HG03139 (cell line): Measurements from ENCODE around the gene SYNDIG1.

Experiments used
- ATAC-seq: cut with Tn5 transposase; IDR thresholded peaks from one replicate; pipeline ENCODE4 v1.9.1; 2021; ENCODE audit not compliant: unreplicated experiment

Gene SYNDIG1

GRCh38 chr20:24560571-24561491, 91.4 kb downstream of the SYNDIG1 start:
- ATAC-seq = no peak

- ATAC-seq = no peak
Observed at GRCh38 chr20:24565835-24566351, 96.5 kb downstream of the SYNDIG1 start.

GRCh38 chr20:24566656-24567055, 97.2 kb downstream of the SYNDIG1 start:
- no peak for ATAC-seq

- no peak for ATAC-seq
Observed at GRCh38 chr20:24567508-24567907, 98.1 kb downstream of the SYNDIG1 start.

- no peak for ATAC-seq
Observed at GRCh38 chr20:24568842-24569241, 99.4 kb downstream of the SYNDIG1 start.

GRCh38 chr20:24571159-24571558, 101.7 kb downstream of the SYNDIG1 start:
- ATAC-seq = no peak

DNA sequence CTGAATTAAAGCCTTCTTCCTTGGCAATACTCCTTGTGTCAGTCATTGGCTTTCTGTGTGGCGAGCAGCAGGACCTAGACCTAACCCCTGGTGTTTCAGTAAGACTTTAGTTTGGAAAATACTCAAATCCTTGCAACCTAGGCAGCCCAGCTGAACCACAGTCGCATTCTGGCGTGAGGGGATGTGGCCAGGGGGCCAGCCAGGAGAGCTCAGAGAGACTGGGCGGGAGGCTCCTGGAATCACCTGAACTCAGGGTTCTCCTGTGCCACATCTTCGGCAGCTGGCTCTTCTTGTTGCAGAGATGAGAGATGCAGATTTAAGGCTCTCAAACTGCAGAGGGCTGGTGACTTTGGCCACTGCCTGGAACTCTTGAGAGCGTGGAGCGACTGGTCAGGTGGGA, 102.7 kb downstream of the SYNDIG1 start:
- no peak for ATAC-seq

DNA sequence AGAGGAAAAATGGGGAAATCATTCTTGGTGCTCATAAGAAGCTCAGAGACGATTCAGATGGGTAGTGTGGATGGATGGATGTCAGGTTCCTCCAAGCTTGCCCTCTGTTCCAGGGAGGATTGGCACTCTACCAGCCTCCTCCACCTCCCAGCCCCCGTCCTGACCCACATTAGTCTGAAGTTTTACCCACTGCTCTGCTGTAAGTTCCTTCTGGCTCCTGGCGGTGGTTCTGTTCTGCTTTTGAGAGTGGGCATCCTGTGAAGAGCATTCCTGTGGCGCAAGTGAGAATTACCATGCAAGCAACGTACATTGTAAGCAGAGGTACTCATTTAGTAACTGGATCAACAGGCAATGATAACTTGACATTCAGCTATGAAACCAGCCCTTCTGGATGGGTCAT, 103.4 kb downstream of the SYNDIG1 start:
- no peak for ATAC-seq

- no peak for ATAC-seq
Observed at GRCh38 chr20:24573557-24573956, 104.1 kb downstream of the SYNDIG1 start.

DNA sequence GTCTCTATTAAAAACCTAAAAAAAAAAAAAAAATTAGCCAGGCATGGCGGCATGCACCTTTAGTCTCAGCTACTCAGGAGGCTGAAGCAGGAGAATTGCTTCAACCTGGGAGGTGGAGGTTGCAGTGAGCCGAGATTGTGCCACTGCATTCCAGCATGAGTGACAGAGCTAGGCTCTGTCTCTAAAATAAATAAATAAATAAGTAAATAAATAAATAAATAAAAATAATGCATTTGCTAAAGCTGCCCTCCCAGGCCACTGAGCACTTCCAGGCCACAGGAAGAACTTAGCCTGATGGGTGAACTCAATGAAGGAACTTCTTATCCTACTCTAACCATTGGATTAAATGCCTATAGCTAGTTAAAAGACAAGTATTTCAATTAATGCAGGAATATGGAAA, 104.9 kb downstream of the SYNDIG1 start:
- no peak for ATAC-seq

GRCh38 chr20:24574797-24575196, 105.4 kb downstream of the SYNDIG1 start:
- no peak for ATAC-seq

- no peak for ATAC-seq
Observed at GRCh38 chr20:24575811-24576210, 106.4 kb downstream of the SYNDIG1 start.

DNA sequence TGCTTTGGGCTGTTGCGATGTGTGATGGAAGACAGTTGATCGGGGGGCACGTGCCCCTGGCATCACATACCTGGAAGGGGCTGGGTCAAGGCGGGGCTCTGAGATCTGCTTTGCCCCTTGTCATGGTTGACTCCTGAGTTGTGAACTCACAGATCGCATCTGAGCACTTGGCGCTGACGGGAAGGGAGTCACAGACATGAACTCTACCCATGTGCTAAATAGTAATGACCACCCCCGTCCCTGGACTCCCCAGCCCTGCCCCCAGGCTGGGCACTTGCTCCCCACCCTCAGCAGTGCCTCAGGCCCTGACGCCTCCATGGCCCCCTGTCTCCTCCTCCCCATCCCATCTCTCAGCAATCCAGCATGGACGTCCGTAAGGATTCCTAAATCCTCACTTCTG, 107.0 kb downstream of the SYNDIG1 start:
- no peak for ATAC-seq

DNA sequence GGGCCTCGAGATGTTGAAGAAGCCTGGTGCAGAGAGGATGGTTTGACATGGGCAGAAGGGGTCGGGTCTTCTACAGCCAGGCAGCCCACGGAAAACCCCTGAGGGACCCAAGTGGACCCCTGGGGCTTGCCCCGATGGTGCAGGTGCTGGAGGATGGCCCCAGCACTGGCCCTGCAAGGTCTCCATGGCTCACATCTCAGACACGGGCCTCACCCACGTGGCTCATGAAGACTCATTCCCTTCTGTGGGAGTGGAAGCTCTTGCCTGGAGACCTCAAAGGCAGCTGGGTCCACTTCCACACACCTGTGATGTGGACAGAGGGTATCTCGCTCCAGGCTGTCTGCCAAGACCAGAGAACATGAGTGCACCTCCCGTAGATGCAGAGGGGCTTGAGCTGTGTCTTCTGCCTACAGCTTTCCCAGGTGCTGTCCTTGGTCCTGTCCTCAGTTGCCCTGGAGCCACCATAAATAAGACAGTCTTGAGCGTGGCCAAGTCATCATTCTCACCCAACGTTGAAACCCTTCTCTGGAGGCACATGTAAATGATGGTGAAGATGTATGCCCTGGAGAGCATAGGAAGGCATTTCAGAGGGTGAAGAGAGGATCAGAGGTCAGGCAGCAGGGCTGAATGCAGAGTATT, 108.0 kb downstream of the SYNDIG1 start:
- ATAC-seq = no peak

GRCh38 chr20:24578567-24579415, 109.4 kb downstream of the SYNDIG1 start:
- ATAC-seq = no peak

DNA sequence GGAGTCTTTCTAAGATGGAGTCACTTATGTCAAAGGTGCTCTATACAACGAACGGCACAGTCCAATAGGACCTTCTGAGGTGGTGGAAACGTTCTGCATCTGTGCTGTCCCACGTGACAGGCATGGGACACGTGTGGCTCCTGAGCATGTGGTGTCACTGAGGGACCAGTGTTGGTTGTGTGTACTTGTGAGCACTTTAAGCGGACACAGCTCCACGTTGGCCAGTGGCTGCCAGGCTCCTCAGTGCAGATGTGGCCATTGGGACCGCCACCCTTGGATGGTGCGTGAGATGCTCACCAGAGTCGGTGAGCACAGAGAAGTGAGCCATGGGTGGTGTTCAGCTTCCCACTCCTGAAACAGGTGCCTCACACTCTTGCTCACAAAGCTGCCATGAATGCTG, 110.0 kb downstream of the SYNDIG1 start:
- no peak for ATAC-seq

GRCh38 chr20:24580006-24580405, 110.6 kb downstream of the SYNDIG1 start:
- ATAC-seq = no peak

GRCh38 chr20:24580855-24581254, 111.4 kb downstream of the SYNDIG1 start:
- ATAC-seq = no peak

DNA sequence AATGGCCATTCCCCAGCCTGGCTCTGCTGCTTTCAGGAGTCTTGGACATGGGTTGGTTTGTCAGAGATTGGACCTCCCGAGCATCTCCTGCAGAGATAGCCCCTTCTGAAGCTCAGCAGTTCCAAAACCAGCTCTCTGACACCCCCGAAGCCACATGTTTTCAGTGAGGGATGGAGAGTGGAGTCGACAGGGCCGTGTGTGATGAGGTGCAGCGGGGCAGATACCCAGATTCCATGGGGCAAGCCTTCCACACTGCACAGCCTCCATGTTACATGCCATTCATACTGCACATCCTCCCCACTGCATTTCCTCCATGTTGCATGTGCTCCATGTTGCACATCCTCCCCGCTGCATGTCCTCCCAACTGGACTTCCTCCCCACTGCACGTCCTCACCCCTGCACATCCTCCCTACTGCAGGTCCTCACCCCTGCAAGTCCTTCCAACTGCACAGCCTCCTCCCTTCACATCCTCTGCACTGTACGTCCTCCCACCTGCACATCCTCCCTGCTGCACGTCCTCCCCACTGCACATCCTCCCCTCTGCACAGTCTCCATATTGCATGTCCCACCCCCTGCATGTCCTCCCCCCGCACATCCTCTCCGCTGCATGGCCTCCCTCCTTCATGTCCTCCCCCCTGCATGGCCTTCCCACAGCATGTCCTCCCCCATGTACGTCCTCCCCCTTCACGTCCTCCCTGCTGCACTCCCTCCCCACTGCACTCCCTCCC, 112.2 kb downstream of the SYNDIG1 start:
- ATAC-seq = no peak

DNA sequence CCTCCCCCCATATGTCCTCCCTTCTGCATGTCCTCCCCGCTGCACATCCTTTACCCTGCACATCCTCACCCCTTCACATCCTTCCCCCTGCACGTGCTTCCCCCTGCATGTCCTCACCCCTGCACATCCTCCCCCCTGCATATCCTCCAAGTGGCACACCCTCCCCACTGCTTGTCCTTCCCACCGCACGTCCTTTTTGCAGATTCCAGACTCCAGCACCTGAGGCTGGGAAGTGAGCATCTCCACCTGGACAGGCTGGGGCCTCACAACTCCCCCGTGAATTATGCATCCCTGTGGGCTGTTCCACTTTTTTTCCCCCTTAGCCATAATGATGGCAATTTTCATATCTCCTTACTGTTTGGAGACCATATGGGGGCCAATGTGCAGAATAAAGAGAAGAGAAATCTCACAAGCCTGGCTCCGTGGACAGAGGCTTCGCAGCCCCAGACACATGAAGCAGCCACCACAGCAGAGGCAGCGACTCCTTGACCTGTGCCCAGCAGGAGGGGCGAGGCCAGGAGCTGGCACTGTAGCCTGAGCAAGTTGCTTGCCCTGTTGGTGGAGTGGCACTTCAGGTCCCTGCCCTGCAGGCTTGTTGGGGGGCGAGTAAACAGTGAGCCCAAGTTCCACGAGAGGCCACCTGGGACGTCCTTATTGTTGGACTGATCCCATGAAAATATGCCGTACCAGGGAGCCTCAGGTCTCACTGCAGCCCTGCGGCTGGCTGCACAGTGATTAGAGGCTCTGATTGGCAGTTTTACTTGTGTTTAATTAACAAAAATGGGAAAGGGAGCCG, 113.1 kb downstream of the SYNDIG1 start:
- ATAC-seq = no peak
